22Rv1 (cell line): ENCODE measurements around the gene CARD9.

Experiments
- H3K27ac ChIP-seq: fragments of 450-650 bp; 2 replicates; pipeline ENCODE4 v1.5.1; 2017
- ZFX ChIP-seq: fragments of 450-650 bp; IDR thresholded peaks from 2 replicates; pipeline ENCODE4 v1.6.1; 2017; ENCODE audit warnings: antibody characterized with exemption, borderline replicate concordance
- TF ChIP-seq, protein P1 (sequence below): fragments of 450-650 bp; IDR thresholded peaks from 2 replicates; pipeline ENCODE4 v1.5.1; 2017; ENCODE audit warnings: mild to moderate bottlenecking

CARD9 gene

GRCh38 chr9:136362450-136362784 is 11.1 kb downstream of the CARD9 start:
- TF ChIP-seq ZFX = no peak
- TF ChIP-seq, protein P1, sequence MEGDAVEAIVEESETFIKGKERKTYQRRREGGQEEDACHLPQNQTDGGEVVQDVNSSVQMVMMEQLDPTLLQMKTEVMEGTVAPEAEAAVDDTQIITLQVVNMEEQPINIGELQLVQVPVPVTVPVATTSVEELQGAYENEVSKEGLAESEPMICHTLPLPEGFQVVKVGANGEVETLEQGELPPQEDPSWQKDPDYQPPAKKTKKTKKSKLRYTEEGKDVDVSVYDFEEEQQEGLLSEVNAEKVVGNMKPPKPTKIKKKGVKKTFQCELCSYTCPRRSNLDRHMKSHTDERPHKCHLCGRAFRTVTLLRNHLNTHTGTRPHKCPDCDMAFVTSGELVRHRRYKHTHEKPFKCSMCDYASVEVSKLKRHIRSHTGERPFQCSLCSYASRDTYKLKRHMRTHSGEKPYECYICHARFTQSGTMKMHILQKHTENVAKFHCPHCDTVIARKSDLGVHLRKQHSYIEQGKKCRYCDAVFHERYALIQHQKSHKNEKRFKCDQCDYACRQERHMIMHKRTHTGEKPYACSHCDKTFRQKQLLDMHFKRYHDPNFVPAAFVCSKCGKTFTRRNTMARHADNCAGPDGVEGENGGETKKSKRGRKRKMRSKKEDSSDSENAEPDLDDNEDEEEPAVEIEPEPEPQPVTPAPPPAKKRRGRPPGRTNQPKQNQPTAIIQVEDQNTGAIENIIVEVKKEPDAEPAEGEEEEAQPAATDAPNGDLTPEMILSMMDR = no peak
- peak overlapping the region; percentile 94; the same call in 1 of the 2 replicates for H3K27ac ChIP-seq

DNA sequence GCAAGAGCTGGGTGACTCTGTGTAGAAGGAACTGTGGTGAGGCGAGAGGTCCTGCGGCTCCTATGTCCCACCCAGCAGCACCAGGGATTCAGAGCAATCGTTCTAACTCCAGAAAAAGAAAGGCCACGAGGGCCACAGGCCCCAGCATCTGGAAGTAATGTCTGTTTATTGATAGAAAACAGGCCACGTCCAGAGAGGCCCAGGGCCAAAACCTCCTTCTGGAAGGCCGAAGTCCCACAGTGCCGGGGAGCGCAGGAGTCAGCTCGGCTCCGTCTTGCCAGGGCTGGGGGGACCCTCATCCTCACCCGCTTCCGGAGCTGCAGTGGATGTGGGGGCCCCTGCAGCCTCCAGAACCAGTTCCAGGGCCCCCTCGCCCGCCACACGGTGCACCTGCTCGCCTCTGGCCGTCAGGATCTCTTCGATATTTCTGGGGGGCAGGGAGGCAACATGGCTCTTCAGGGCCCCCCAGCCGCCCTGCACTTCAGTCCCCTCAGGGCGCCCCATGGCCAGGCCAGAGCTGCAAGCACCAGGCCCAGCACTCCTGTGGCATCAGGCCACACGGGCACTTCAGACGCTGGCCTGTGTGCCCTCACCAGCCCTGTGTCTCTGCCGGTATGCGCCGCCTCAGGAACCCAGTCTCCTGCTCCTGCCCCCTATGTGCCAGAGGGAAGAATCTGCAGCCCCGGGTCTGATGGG is 11.6 kb downstream of the CARD9 start:
- H3K27ac ChIP-seq = no peak overlapping the region
- TF ChIP-seq, protein P1 = no peak
- no peak for TF ChIP-seq ZFX

DNA sequence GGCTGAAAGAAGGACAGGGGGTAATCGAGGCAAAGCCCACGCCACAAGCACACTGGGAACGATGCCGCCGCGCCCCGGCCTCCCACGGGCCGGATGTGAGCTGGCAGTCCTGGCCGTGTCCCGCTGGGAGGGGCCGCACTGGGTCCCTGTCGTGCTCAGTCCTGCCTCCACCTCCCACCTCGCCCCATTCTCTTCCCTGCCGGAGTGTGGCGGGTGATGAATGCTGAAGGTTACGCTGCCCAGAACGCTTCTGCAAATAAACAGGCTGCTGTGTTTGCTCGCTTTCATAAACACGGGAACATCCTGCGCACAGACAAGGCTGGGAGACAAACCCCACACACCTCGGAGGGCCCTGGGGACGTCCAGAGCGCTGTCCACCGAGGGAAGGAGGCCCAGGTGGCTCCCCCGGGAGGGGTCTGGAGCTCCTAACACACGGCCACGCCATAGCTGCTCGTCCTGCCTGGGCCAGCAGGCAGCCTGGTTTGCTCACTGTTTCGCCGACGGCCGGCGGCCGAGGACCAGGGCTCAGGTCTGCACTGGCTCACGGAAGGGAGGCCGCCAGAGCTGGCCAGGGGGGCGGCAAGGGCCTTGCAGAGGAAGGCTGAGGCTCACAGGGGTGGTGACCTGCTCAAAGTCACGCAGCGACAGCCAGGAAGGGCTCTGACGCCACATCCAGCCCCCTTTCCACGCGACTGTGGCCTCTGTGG is 12.3 kb downstream of the CARD9 start:
- TF ChIP-seq, protein P1 = no peak
- TF ChIP-seq ZFX = no peak
- H3K27ac ChIP-seq = no peak overlapping the region

DNA sequence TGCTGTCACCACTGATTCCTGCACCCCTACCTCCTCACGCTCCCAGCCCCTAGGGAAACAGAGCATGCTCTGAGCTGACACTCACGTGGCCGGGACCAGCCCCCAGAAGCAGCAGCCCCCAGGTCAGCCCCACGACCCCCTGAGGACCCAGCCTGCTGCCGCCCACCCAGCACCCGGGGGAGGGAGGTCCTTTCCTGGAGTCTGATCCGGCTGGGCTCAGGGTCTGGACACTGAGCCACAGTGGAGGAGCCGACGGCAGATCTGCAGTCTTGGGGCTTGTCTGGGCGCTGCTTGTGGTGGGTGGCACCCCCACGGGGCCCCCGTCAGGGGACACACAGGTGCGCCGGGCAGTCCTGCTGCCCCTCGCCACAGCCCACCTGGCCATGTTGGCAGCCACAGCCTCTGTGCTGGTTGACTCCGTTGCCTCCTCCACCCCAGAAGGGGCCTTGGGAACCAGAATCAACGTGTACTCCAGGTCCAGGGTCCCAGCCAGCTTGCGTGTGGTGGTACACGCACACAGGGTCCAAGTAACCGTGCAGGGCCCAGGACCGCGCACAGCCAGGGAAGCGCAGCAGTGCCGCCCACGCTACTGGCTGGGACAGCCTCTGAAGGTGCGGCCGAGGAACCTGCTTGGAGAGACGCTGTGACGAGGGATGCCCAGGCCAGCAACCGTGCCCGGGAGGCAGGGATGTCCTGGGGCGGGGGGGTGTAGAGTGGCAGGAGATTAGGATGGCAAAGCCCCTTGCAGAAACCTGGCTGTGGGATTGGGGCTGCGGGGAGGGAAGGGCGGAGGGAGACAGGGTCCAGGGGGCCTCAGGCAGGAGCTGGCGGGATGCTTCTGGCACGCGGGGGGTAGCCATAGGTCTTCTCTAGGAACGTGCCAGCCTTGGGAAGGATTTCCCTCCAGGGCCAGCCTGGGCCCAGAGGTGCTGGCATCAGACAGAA is 13.4 kb downstream of the CARD9 start:
- H3K27ac ChIP-seq = no peak overlapping the region
- no peak for TF ChIP-seq ZFX
- TF ChIP-seq, protein P1 = no peak

- TF ChIP-seq, protein P1 = no peak
- no peak for TF ChIP-seq ZFX
- no peak overlapping the region for H3K27ac ChIP-seq
Measured at GRCh38 chr9:136358888-136359287, 14.6 kb downstream of the CARD9 start.

DNA sequence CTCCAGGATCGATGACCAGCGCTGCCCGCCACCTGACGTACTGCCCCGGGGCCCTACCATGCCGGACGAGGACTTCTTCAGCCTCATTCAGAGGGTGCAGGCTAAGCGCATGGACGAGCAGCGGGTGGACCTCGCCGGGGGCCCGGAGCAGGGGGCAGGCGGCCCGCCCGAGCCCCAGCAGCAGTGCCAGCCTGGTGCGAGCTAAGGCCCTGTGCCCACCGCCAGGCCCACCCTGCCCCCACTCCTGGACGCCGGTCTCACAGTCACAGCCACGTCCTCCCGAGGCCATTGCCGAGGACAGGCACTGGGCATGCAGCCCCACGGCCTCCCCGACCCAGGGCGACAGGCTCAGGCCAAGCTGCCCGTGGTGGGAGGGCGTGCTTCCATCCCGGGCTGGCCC is 15.5 kb downstream of the CARD9 start:
- TF ChIP-seq, protein P1 = no peak
- no peak for TF ChIP-seq ZFX
- no peak overlapping the region for H3K27ac ChIP-seq

GRCh38 chr9:136357202-136357725 is 16.2 kb downstream of the CARD9 start:
- no peak for TF ChIP-seq ZFX
- TF ChIP-seq, protein P1 = no peak
- H3K27ac ChIP-seq = no peak overlapping the region
